Hematopoietic multipotent progenitor cell treated with erythropoietin and hydrocortisone succinate and interleukin-3 and kit ligand, for 15 days (in vitro differentiated cells): ENCODE data around the gene EGFR.

ENCODE experiments used
- DNase-seq: peaks from one replicate; pipeline ENCODE4 v3.0.0-alpha.2; 2015; ENCODE audit warnings: low spot score

The EGFR gene

GRCh38 chr7:55101359-55101758 lies 82.5 kb downstream of the EGFR start:
- DNase-seq, result no peak

- DNase-seq, result no peak
Observed at GRCh38 chr7:55104123-55104522, 85.3 kb downstream of the EGFR start.

GRCh38 chr7:55104712-55105433 lies 86.1 kb downstream of the EGFR start:
- DNase-seq, result no peak

- no peak for DNase-seq
Observed at GRCh38 chr7:55105952-55106351, 87.1 kb downstream of the EGFR start.

DNA sequence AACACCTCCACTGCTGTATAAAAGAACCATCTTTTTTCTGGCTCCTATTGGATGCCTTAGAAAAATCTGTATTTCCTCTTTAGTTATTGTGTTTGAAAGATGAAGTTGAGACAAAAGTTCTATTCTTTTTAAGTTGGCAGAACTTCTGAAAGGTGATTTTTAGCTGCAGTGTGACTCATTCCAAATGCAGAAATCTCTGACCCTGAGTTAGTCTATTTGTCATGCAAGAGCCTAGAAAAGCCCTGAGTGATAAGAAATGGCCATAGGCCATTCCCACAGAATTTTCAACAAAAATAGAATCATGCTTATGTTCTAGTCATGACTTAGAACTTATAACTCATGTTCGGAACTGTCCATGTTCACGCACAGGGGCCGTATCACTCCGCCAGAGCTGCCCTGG lies 89.1 kb downstream of the EGFR start:
- DNase-seq, result no peak

DNA sequence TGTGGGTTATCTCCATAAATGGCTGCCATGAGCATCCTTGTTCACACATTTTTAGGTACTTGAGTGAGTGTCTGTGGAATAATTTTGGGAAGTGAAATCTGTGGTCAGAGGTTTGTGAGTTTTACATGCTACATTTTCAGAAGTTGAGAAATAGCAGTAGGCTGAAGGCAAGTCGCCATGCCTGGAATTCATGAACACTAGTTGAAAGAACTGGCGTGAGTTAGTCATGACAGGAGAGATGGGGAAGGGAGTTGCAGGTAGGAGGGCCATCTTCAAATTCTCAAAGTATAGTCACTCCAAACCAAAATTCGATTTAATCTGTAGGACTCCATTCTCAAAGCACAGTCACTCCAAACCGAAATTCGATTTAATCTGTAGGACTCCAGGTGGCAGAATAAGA lies 89.6 kb downstream of the EGFR start:
- DNase-seq, result no peak

DNA sequence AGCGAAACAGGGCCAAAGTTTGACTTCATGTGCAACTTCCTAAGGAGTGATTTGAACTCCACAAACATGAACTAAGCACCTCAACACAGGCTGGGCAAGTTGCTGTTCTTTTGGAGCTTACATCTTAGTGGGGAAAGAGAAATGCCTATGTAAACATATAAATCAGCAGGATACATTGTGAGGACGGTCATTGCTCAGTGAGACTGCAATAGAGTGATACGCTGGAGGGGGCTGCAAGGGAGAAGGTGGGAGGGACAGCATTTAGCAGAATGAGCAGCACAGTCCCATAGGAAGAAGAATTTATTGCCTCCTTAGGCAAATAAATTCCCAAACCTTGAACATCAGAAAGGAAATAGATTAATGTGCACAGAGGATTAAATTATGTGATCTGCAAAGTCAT lies 90.0 kb downstream of the EGFR start:
- no peak for DNase-seq

DNA sequence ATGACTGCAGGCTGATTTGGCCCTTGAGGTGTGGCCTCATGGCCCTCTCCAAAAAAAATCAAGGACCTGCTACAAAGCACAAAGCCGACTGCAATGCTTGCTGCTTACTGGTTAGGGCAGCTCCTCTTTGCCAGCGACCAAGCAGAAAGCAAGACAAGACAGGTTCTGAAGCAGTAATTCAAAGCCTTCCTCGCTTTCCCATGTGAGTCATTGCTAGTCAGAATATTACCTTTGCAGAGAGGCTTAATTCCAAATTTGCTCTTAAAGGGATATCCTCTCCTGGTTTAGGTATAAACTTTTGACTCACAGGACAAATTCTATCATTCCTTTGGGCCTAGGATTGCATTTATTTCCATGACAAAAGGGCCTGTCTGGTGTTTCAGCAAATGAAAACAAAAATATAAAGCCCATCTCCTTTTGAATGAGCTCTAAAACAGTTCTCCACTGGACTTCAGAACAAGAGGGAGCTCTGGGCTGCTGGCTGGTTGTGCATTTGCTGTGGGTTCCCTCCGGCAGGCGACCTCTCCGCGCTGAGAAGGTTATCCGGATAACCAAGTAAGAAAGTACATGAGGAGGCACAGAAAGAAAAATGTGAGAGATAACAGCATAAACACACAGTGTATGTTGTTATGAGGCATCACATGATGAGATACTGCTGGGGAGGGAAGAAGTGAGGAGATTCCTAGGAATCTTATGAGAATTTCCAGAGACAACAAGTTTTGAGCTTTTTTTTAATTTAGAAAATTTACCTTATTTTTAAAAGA lies 90.8 kb downstream of the EGFR start:
- no peak for DNase-seq

DNA sequence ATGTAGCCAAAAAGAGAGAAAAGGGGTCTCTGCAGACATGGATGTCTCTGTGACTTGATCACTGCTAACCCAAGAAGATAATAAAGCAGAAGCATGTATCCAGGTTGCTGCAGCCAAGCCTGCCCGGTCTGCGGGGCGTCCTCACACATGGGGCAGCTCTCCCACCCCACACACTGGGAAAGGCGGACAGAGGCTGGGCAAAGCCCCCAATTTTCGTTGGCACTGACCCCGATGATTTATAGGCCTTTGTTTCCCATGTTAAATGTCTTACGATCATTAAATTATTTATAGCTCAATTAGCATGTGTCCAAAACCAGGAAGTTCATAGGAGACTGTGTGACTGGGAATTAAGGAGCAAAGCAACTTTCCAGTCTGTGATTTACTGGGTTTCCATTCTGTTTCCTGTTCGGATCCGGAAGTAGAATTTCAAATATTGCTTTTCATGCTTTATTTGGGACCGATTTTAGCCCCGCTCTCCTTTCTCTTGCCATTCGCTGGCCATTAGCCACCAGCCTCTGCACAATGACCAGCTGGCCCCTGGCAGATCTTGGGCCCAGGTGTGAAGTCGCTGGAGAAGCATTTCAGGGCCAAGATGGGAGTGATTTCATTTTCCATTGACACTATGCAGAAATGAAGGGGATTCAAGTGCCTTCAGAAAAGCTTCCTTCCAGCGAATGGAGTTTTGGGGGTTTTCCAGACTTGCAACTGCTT lies 91.6 kb downstream of the EGFR start:
- DNase-seq, result no peak

- no peak for DNase-seq
Observed at GRCh38 chr7:55110993-55111361, 92.2 kb downstream of the EGFR start.

DNA sequence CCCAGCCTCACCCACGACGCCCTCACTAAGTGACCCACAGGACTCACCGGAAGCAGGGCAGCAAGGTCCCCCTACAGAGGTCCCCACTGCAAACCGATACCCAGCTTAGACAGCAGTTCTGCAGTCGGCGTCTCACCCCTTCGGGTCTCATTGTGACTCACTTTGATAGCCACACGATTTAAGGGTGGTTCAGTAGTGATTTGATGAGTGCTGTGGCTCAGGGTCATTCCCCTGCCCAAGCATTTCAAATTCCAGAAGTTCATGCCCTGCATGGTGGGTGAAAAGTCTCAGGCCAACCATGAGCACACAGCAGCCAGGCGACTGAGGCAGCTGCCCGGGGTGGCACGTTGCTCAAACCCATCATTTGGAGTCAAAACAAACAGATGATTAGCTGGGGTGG lies 93.2 kb downstream of the EGFR start:
- no peak for DNase-seq

GRCh38 chr7:55113760-55114540 lies 95.1 kb downstream of the EGFR start:
- DNase-seq, result no peak

- no peak for DNase-seq
Observed at GRCh38 chr7:55117286-55117685, 98.5 kb downstream of the EGFR start.

- DNase-seq, result no peak
Observed at GRCh38 chr7:55118426-55118825, 99.6 kb downstream of the EGFR start.

DNA sequence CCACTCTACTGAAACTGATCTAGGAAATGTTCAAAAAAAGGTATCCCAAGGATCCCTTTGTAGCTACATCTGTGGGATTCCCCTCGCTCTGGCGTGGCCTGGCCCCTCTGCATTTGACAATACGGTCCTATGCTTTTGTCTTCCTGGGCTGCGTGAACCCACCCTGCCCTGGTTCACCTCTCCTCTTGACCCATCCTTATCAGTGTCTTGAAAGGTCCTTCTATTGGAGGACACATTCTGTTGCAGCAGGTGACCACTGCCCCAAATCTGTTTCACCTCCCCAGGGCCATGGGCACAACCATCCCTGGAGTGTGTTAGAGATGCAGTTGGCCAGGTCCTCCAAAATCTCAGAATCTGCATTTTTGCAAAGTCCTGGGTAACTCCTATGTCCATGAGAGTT lies 100.8 kb downstream of the EGFR start:
- no peak for DNase-seq

DNA sequence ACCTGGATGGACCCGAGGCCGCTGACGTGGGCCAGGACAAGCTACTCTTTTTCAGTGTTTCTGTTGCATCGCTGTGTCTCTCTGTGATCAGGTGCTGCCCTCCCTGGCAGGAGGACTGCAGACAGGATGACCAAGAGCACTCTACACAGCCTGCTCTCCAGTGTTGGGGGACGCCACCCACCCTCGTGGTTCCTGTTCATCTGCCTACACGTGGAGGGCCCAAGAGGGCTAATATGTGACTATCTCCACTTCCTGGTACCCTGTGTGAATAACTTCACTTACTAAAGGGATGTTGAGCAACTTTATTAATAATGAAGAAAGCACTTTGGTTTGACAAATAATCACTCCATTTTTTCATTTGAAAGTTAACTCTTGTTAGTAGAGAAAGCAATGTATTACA lies 101.3 kb downstream of the EGFR start:
- no peak for DNase-seq

GRCh38 chr7:55120501-55121198 lies 101.8 kb downstream of the EGFR start:
- no peak for DNase-seq

DNA sequence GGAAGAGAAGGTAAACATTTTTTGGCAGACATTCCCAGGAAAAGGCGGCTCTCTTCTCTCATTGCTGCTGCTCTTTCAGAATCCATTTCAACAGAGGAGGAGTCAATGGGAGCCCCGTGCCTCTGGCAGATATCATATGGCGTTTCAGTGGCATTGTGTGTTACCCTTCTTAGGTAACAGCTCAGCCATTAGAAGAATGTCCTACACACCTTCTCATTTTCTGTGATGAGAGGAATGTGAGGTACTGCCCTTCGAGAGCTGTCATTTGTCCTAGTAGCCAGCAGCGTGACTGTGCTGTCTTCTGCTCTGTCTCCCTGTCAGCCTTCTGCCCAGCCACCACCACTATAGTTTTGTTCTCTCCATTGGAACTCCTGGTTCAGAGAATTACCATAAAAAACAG lies 102.4 kb downstream of the EGFR start:
- DNase-seq, result no peak

- no peak for DNase-seq
Observed at GRCh38 chr7:55122263-55122662, 103.4 kb downstream of the EGFR start.

- no peak for DNase-seq
Observed at GRCh38 chr7:55124989-55125875, 106.4 kb downstream of the EGFR start.

- DNase-seq, result no peak
Observed at GRCh38 chr7:55127135-55127551, 108.3 kb downstream of the EGFR start.
